Panc1 (cell line): ENCODE data around the gene RBKS. TPM values are rescaled to one million over a fixed set of nuclear protein-coding genes. Genes with fewer than 3 reads are reported as not detected.

Source experiments
- ATAC-seq: fragments of 200-7000 bp; cut with Tn5 transposase; 2 replicates; pipeline ENCODE4 v1.9.1; 2020; ENCODE audit warnings: mild to moderate bottlenecking, moderate library complexity
- BruUV-seq: library from RNA; stranded (reverse); fragments of 400-500 nt; replicated peaks from 2 replicates; lab custom pipeline; 2021; lab: Mats Ljungman, UMichigan
- CTCF ChIA-PET: fragments of 300-600 bp; sonication (Branson Sonifier 250); formaldehyde crosslinking; loops from one replicate; lab custom pipeline; 2022; ENCODE audit warnings: antibody characterized with exemption; lab: Charles Lee
- POLR2A ChIA-PET: fragments of 300-600 bp; sonication (Branson Sonifier 250); formaldehyde crosslinking; loops from one replicate; lab custom pipeline; 2022; ENCODE audit warnings: antibody characterized with exemption; lab: Charles Lee
- DNase-seq: peaks from one replicate; pipeline ENCODE4 v3.0.0-alpha.2; 2010; ENCODE audit warnings: low read depth, low spot score
- H3K27ac ChIP-seq: 2 replicates; pipeline ENCODE4 v1.5.1; 2011; ENCODE audit warnings: mild to moderate bottlenecking, low read length, inconsistent platforms
- H3K27me3 ChIP-seq: fragments of 200-500 bp; sonication (Bioruptor generic); 2 replicates; pipeline ENCODE4 v1.6.0; 2014; ENCODE audit warnings: low read length, inconsistent platforms; ENCODE audit not compliant: control insufficient read depth, insufficient read depth
- H3K36me3 ChIP-seq: fragments of 200-500 bp; sonication (Bioruptor generic); 2 replicates; pipeline ENCODE4 v1.5.1; 2014; ENCODE audit warnings: inconsistent platforms, mild to moderate bottlenecking, low read length, moderate library complexity; ENCODE audit not compliant: control insufficient read depth, insufficient read depth
- H3K4me1 ChIP-seq: 2 replicates; pipeline ENCODE4 v1.5.1; 2011; ENCODE audit warnings: inconsistent platforms, mild to moderate bottlenecking, low read length, moderate library complexity; ENCODE audit not compliant: control insufficient read depth, insufficient read depth
- H3K4me3 ChIP-seq, 2 experiments: 2 replicates each; pipeline ENCODE4 v1.5.1; 2011 to 2012; ENCODE audit warnings: low read depth in 2 of 2, low read length in 2 of 2, mild to moderate bottlenecking in 2 of 2, inconsistent platforms in 1 of 2, moderate library complexity in 1 of 2
- H3K9me3 ChIP-seq: fragments of 200-500 bp; sonication (Bioruptor generic); 2 replicates; pipeline ENCODE4 v1.5.1; 2014; ENCODE audit warnings: low read depth, mild to moderate bottlenecking, inconsistent platforms, low read length, moderate library complexity; ENCODE audit not compliant: control insufficient read depth, insufficient read depth
- POLR2AphosphoS5 ChIP-seq: IDR thresholded peaks from 2 replicates; pipeline ENCODE4 v1.6.1; 2012; ENCODE audit warnings: mild to moderate bottlenecking, low read depth, low read length, moderate library complexity
- SIN3A ChIP-seq: IDR thresholded peaks from 2 replicates; pipeline ENCODE4 v1.6.1; 2012; ENCODE audit warnings: low read depth, mild to moderate bottlenecking, low read length, moderate library complexity, borderline replicate concordance; ENCODE audit not compliant: insufficient read depth
- TCF7L2 ChIP-seq: IDR thresholded peaks from 2 replicates; pipeline ENCODE4 v1.6.1; 2011; ENCODE audit warnings: mild to moderate bottlenecking, low read depth, low read length, inconsistent platforms
- in situ Hi-C: cut with HindIII; loops from 2 replicates; pipeline ENCODE4 v1.10.0; 2016; ENCODE audit warnings: low sequenced_read_pairs, low pct_unique_long_range_greater_than_20kb
- intact Hi-C: fragments of 100-400 bp; cut with micrococcal nuclease; formaldehyde crosslinking; loops from one replicate; pipeline ENCODE4 v1.10.0; 2022; ENCODE audit not compliant: unreplicated experiment
- total RNA-seq: library from RNA; stranded (reverse); gene quantifications from one replicate; pipeline ENCODE4 v1.2.1, GENCODE V29; 2021; ENCODE audit not compliant: unreplicated experiment
- TF ChIP-seq, protein P1 (sequence below), 2 experiments: IDR thresholded peaks; 2 replicates each; pipeline ENCODE4 v1.6.1; 2011 to 2012; ENCODE audit warnings: low read depth in 2 of 2, control low read depth in 1 of 2, low read length in 1 of 2, mild to moderate bottlenecking in 1 of 2, moderate library complexity in 1 of 2; ENCODE audit not compliant: insufficient read depth in 1 of 2
- TF ChIP-seq, protein P2 (sequence below): fragments of 450-650 bp; IDR thresholded peaks from 2 replicates; pipeline ENCODE4 v1.5.1; 2017; ENCODE audit warnings: mild to moderate bottlenecking

RBKS gene
- total RNA-seq, 1 experiment from 2014 or later, result 2.2 TPM

DNA sequence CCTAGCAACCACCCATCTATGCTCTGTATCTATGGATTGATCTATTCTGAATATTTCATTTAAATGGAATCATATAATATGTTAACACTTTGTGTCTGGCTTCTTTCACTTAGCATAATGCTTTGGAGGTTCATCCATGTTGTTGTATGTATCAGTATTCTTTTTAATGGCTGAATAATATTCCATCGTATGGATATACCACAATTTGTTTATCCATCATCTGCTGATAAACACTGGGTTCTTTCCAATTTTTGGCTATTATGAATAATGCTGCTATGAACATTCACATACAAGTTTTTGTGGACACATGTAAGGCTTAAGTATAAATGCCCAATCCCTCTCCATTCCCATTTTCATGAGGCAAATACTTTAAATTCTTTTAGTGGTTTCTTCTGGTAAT is 65.8 kb downstream of the RBKS start:
- TF ChIP-seq SIN3A (no peak), POLR2AphosphoS5 (no peak), TCF7L2 (no peak)
- TF ChIP-seq, protein P1, sequence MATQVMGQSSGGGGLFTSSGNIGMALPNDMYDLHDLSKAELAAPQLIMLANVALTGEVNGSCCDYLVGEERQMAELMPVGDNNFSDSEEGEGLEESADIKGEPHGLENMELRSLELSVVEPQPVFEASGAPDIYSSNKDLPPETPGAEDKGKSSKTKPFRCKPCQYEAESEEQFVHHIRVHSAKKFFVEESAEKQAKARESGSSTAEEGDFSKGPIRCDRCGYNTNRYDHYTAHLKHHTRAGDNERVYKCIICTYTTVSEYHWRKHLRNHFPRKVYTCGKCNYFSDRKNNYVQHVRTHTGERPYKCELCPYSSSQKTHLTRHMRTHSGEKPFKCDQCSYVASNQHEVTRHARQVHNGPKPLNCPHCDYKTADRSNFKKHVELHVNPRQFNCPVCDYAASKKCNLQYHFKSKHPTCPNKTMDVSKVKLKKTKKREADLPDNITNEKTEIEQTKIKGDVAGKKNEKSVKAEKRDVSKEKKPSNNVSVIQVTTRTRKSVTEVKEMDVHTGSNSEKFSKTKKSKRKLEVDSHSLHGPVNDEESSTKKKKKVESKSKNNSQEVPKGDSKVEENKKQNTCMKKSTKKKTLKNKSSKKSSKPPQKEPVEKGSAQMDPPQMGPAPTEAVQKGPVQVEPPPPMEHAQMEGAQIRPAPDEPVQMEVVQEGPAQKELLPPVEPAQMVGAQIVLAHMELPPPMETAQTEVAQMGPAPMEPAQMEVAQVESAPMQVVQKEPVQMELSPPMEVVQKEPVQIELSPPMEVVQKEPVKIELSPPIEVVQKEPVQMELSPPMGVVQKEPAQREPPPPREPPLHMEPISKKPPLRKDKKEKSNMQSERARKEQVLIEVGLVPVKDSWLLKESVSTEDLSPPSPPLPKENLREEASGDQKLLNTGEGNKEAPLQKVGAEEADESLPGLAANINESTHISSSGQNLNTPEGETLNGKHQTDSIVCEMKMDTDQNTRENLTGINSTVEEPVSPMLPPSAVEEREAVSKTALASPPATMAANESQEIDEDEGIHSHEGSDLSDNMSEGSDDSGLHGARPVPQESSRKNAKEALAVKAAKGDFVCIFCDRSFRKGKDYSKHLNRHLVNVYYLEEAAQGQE (IDR thresholded peaks at IDR 0.05; ENCODE audit: insufficient read depth in 1 of 2, low read depth in 2 of 2, low read length in 1 of 2), result no peak
- TF ChIP-seq, protein P2, sequence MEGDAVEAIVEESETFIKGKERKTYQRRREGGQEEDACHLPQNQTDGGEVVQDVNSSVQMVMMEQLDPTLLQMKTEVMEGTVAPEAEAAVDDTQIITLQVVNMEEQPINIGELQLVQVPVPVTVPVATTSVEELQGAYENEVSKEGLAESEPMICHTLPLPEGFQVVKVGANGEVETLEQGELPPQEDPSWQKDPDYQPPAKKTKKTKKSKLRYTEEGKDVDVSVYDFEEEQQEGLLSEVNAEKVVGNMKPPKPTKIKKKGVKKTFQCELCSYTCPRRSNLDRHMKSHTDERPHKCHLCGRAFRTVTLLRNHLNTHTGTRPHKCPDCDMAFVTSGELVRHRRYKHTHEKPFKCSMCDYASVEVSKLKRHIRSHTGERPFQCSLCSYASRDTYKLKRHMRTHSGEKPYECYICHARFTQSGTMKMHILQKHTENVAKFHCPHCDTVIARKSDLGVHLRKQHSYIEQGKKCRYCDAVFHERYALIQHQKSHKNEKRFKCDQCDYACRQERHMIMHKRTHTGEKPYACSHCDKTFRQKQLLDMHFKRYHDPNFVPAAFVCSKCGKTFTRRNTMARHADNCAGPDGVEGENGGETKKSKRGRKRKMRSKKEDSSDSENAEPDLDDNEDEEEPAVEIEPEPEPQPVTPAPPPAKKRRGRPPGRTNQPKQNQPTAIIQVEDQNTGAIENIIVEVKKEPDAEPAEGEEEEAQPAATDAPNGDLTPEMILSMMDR, result no peak
- in situ Hi-C loops, result no loop called here
- Histone ChIP-seq H3K27ac (no peak overlapping the region), H3K36me3 (no peaks in the 10 kb centered on the region), H3K4me3 (no peak overlapping the region), H3K9me3 (no peaks in the 10 kb centered on the region), H3K27me3 (no peaks in the 10 kb centered on the region), H3K4me1 (no peaks in the 10 kb centered on the region)
- intact Hi-C loops, result no loop called here
- no peak for ATAC-seq
- no peak for DNase-seq
- no TSS peak for BruUV-seq
- ChIA-PET CTCF (no interaction called here), POLR2A (no interaction called here)

DNA sequence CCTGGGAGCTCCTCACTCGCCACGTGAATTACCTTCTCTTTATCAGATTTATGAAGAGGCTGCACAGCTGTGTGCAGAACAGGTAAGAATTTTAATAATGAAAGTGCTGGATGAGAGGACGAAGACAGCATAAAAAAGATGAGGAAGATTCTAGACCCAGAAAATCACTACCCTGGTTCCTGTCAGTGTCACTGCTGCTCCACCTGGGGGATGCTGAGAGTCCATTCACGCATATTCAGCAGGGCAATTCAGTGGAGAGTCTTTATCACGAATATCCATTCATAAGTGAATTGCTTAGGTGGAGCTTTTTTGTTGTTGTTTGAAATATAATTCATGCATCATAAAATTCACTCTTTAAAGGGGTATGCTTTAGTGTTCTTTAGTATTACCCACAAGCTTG is 66.6 kb downstream of the RBKS start:
- TF ChIP-seq, protein P2, result peak; percentile 14; the same call in 1 of the 2 replicates
- no peak for TF ChIP-seq TCF7L2
- BruUV-seq, result no TSS peak
- CTCF ChIA-PET, result no interaction called here
- no peaks in the 10 kb centered on the region for H3K27me3 ChIP-seq
- H3K27ac ChIP-seq, result no peak overlapping the region
- intact Hi-C loops, result no loop called here
- ATAC-seq, result no peak
- POLR2A ChIA-PET, result no interaction called here
- no peak for DNase-seq
- no peaks in the 10 kb centered on the region for H3K9me3 ChIP-seq
- no peaks in the 10 kb centered on the region for H3K4me1 ChIP-seq
- in situ Hi-C loops, result no loop called here
- H3K4me3 ChIP-seq, result no peak overlapping the region
- no peaks in the 10 kb centered on the region for H3K36me3 ChIP-seq
